ENCODE results near the gene TMA7.
A peak's percentile ranks its signal among the peaks of the same experiment; 100 is the strongest.

- TF ChIP-seq, protein P1, sequence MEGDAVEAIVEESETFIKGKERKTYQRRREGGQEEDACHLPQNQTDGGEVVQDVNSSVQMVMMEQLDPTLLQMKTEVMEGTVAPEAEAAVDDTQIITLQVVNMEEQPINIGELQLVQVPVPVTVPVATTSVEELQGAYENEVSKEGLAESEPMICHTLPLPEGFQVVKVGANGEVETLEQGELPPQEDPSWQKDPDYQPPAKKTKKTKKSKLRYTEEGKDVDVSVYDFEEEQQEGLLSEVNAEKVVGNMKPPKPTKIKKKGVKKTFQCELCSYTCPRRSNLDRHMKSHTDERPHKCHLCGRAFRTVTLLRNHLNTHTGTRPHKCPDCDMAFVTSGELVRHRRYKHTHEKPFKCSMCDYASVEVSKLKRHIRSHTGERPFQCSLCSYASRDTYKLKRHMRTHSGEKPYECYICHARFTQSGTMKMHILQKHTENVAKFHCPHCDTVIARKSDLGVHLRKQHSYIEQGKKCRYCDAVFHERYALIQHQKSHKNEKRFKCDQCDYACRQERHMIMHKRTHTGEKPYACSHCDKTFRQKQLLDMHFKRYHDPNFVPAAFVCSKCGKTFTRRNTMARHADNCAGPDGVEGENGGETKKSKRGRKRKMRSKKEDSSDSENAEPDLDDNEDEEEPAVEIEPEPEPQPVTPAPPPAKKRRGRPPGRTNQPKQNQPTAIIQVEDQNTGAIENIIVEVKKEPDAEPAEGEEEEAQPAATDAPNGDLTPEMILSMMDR (IDR thresholded peaks at IDR 0.05; ENCODE audit: extremely low read depth in 1 of 2, insufficient read depth in 1 of 2, low read depth in 1 of 2, low read length in 2 of 2), result no peak
- TF ChIP-seq EZH2 (IDR thresholded peaks at IDR 0.05; ENCODE audit: borderline replicate concordance, low read depth, low read length, severe bottlenecking) (no peak), POLR2A (IDR thresholded peaks at IDR 0.05; ENCODE audit: low read depth, low read length) (peak; percentile 36)
Observed at GRCh38 chr3:48468329-48468731, 28.3 kb downstream of the TMA7 start.

All from endothelial cell of umbilical vein (primary cell).